AG09319 (cell line): ENCODE results near the gene PCBP3.

Experiments
- DNase-seq: peaks from one replicate; pipeline ENCODE4 v3.0.0-alpha.2; 2010; ENCODE audit warnings: low read depth; ENCODE audit errors: extremely low read depth
- TF ChIP-seq, protein P1 (sequence below): IDR thresholded peaks from 2 replicates; pipeline ENCODE4 v1.5.1; 2011; ENCODE audit warnings: low read depth, mild to moderate bottlenecking, inconsistent platforms, low read length, moderate library complexity

The PCBP3 gene

DNA sequence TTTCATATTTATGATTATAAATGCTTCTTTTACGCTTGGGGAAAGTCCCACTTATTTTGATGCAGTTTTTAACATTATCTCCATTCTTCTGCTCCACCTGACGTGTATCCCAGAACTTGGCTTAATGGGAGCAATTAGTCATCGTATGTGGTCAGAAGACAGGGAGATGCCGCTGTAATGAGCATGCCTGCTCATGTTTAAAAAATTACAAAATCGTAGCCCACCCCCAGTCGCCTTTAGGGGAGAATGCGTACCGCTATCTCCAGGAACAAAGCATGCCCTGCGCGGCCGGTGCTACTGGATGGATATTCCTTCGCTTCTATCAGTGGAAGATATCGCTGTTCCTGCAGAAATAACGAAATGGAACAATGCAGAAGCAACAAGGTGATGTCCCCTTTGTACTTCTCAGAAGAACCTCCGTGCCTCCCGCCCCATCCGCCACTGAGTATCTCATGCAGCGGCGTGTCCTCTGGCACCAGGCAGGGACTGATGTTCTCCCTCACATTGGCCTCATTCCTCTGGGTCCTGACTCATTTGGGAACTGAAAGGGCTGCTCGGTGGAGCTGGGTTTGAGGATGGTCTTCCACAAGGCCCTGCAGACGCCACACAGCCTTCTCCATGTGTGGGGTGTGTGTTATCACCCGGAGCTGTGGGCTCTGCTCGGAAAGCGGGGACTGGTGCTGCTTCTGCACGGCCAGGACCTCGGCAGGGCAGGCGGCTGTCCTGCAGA is 221.7 kb downstream of the PCBP3 start:
- no peak for DNase-seq
- TF ChIP-seq, protein P1, sequence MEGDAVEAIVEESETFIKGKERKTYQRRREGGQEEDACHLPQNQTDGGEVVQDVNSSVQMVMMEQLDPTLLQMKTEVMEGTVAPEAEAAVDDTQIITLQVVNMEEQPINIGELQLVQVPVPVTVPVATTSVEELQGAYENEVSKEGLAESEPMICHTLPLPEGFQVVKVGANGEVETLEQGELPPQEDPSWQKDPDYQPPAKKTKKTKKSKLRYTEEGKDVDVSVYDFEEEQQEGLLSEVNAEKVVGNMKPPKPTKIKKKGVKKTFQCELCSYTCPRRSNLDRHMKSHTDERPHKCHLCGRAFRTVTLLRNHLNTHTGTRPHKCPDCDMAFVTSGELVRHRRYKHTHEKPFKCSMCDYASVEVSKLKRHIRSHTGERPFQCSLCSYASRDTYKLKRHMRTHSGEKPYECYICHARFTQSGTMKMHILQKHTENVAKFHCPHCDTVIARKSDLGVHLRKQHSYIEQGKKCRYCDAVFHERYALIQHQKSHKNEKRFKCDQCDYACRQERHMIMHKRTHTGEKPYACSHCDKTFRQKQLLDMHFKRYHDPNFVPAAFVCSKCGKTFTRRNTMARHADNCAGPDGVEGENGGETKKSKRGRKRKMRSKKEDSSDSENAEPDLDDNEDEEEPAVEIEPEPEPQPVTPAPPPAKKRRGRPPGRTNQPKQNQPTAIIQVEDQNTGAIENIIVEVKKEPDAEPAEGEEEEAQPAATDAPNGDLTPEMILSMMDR, result no peak

DNA sequence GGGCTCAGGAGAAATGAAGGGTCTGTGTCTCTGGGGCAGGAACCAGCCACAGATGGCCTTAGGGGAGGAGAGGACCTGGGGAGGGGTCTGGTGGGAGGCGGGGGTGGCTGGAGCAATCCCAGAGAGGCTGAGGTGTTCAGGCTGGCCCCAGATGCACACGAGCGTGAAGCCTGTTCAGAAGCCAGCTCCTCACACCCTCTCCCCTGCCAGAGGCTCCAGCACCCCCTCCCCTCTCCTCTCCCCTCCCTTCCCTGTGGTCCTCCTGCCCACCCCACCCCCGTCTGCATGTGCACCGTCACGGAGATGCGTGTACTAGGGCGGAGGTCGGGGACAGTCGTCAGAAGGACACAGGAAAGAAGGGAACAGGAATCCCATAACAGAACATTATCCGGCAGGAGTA is 223.0 kb downstream of the PCBP3 start:
- TF ChIP-seq, protein P1, result no peak
- DNase-seq, result no peak

DNA sequence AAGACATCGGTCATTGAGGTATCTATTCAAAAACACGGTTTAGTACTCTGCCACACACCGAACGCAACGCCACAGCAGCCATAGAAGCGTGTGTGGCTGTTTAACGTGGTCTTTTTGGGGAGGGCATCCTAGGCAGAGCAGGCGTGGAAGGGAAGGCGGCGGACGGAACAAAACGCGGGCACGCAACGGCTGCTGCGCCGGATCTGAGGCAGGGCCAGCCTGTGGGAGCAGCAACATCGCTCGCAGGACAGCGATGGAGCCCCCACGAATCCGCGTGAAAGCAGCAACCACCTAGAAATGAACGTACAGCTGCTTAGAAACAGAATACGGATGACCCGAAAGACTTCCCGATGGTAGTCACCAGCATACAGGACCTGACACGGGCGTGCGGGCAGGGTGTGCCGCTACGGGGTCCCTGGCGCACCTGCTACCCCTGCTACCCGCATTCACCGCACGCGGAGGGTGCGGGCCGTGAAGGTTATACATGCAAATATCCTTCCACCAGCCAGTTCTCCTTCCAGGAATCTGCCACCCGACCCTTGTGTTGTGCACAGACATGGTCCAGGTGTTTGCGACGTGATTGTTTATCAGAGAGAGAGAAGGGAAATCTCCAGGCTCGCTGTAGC is 223.6 kb downstream of the PCBP3 start:
- TF ChIP-seq, protein P1, result no peak

DNA sequence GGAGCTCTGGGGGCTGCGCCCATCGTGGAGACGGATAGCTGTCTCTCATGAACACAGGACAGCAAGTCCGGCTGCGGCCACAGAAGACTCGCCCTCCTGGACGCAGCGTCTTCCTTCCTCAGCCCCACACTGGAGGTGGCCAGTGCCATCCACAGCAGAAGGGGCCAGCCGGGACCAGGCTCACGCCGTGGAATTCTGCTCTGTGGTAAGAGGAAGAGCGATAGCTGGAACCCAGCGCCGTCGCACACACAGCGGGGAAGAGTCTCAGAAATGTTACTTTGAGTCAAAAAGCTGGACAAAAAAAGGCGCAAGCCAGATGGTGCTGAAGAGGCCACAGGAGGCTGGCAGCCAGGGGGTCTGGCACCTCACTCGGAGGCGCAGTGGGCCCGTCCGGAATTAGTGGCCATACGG is 224.2 kb downstream of the PCBP3 start:
- no peak for DNase-seq
- TF ChIP-seq, protein P1, result no peak

More for the DNA sequence above, 223.6 kb downstream of the PCBP3 start:
- no peak for DNase-seq

DNA sequence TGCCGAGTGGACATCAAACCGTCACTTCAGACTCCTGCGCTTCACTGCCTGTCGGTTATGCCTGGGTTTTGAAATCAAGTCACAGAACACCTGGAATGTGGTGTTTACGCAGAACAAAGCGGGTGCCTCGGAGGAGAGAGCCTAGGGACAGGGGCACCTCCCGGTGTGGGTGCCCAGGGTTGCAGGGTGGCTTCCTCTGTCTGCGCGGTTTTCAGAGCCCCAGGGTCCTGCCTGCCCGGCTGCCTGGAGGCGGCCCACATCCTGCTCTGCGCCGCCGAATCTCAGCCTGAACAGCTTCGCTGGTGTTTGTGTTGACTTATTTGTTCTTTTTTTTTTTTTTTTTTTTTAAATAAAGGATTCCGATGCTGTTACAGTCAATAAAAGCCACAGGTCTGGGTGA is 224.6 kb downstream of the PCBP3 start:
- TF ChIP-seq, protein P1, result no peak
- DNase-seq, result no peak

DNA sequence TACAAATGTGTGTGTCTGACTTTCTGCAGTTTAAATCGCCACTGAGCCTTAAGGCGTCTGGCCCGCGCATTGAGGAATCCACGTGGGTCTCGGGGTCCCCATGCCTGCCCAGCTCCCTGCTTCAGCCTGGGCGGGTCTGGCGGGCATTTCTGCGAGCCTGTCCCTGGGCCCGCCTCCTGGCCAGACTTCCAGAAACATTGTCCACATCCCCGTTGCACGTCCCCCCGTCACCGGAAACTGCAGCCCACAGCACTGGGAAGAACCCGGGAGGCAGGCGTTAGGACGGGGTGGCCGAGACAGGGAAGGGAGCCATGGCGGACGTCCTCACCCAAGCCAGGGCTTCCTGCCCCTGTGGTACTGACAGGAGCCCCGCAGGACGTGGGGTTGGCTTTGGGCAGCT is 225.0 kb downstream of the PCBP3 start:
- DNase-seq, result no peak
- TF ChIP-seq, protein P1, result no peak

DNA sequence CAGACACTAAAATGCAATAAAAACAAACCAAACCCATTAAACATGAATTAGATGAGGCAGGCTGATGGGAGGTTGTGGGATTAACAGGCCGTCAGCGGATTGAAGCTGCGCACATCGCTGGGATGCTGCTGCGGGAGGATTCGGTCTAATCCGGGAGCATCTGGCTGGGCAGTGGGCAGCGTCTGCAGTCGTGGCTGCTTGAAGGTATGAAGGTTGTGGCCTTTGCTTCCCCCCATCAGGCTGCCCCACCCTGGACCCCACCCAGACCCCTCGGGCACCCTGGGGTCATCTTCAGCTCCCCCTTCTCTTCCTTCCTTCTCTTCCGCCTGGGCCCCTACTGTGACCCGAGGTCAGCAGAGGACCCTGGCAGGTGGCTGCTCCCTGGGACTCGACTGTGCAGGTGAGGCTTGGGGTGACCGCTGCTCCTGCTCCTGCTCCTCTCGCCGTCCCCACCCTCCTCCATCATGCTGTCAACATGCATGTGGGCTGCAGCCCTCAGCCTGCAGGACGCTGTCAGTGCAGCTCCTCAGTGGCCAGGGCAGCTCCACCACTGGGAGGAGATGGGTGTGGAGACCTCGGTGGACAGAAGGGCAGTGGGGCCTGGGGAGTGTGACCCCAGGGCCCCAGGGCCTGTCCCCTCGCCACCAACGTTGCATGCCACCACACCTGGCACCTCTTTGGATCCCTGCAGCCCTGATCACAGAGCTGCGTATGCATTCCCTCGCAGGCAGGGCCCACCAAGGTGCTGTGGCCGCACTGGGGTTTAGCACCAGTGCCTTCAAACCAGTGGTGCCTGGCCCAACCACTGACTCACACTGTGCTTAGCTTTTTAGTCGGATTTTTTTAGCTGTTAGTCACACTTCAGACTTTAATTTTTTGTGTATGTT is 225.8 kb downstream of the PCBP3 start:
- TF ChIP-seq, protein P1, result no peak
- no peak for DNase-seq
